ENCODE data around the gene NPEPPS.
"Not testable (repeated sequence)": the region's sequence is repeated elsewhere in the genome, so short reads cannot be mapped to it uniquely, and the experiment has no call there.

NPEPPS gene

DNA sequence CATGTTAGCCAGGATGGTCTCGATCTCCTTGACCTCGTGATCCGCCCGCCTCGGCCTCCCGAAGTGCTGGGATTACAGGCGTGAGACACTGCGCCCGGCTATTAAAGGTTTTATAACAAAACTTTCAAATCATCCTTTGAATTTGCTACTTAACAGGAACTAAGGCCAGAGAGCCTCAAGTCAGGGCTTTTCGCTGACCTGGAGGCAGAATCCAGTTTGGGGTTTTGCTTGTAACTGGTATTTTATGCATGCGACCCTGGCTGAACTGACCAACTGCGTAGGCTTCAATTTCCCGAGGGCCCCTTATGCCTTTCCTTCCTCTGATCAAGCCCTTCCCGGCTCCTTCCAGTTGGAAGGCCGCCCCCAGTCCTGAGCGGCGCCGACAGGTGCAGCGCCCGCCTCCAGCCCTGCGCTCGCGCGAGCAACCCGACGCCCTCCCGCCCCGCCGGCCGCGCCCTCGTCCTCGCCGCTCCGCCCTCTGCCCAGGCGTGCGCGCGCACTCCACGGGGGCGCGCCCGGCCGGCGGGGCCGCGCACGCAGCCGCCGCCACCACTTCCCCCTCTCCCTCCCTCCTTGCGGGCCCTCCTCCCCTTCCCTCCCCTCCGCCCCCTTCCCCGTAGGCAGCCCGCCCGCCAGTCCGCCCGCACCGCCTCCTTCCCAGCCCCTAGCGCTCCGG lies at the start of gene NPEPPS:
TSS of gene NPEPPS (plus strand) at position 552 of the 676 bp plus-strand sequence. CDS start 193 bp downstream, outside the sequence.
- peak; percentile 81 for DNase-seq

- DNase-seq: peak; percentile 38
Observed at GRCh38 chr17:47491841-47492212, 39.1 kb upstream of the NPEPPS start.

- not testable (repeated sequence) for DNase-seq
Observed at GRCh38 chr17:47499074-47499473, 31.8 kb upstream of the NPEPPS start.

GRCh38 chr17:47499494-47499893 lies 31.4 kb upstream of the NPEPPS start:
- DNase-seq: not testable (repeated sequence)

DNA sequence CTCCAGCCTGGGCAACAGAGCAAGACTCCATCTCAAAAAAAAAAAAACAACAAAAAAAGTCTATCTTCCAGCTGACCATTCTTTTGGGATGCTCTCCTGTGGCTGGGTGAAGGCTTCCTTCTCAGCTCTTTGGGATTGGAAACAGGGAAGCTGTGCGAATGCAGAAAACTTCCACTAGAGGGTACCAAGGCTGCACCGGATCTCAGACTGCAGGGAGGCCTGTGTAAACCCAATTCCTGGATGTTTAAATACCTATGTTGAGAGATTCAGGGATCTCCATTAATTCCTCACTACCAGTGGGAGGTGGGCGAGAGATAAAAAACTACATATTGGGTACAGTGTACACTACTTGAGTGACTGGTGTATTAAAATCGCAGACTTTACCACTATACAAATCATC lies 30.3 kb upstream of the NPEPPS start:
- DNase-seq: peak; percentile 23

GRCh38 chr17:47502122-47502731 lies 28.7 kb upstream of the NPEPPS start:
- peak; percentile 36 for DNase-seq

- DNase-seq: not testable (repeated sequence)
Observed at GRCh38 chr17:47502776-47503455, 28.0 kb upstream of the NPEPPS start.

DNA sequence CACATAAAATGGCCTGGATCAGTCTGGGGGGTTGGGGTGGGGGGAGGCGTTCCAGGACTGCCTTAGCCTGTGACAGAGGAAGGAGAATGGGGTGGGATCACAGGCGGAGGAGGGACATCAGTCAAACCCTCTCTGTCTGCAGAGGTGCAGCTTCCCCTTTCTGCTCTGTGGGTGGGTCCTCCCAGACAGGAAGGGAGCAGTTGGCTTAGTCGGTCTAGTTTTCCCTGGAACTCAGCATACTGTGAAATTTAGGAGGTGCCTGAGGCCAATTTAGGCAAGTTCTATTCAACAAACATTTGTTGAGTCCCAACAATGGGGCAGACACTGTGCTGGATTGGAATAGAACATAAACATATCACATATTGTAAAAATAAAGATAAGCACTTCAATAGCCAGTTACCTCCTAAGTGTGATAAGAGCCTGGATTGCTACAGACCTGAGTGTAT lies 19.2 kb upstream of the NPEPPS start:
- DNase-seq: peak; percentile 35

- not testable (repeated sequence) for DNase-seq
Observed at GRCh38 chr17:47513301-47513700, 17.6 kb upstream of the NPEPPS start.

- not testable (repeated sequence) for DNase-seq
Observed at GRCh38 chr17:47518880-47519279, 12.0 kb upstream of the NPEPPS start.

DNA sequence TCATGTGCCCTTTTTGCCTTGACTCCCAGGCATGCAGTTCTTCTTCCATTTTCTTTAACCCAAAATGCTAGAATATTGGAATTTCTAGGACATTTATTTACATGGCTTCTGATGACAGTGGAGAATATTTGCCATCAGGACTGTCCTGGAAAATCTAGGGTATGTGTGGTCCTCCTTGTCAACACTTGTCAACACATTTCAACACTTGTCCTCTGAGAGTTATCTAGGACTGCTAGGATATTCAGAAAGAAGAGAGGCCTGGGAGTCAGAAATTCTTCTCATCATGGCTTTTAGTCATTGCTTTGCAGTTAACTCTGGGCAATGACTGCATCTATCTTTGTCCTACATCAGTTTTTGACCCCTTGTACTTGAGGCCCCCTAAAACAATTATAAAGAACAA lies 11.5 kb upstream of the NPEPPS start:
- DNase-seq: not testable (repeated sequence)

- DNase-seq: not testable (repeated sequence)
Observed at GRCh38 chr17:47520279-47520678, 10.6 kb upstream of the NPEPPS start.

GRCh38 chr17:47521434-47521833 lies 9.5 kb upstream of the NPEPPS start:
- not testable (repeated sequence) for DNase-seq

DNA sequence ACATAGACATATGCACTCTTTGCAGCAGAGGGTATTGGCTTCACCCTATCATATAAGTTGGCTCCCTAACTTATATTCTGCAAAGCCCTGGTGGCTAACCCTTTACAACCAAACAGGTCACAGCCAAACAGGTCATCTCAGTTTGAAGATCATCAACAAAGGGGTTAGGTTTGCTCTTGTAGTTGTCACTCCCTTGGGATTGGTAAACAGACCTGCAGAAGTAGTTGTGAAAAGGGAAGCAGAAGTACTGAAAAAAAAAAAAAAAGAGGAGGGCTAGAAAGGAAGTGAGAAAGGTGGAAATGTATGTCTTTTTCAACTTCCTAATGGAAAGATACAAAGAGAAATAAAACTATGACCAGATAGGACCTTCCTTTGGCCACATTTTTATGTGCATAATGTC lies 8.6 kb upstream of the NPEPPS start:
- DNase-seq: not testable (repeated sequence)

DNA sequence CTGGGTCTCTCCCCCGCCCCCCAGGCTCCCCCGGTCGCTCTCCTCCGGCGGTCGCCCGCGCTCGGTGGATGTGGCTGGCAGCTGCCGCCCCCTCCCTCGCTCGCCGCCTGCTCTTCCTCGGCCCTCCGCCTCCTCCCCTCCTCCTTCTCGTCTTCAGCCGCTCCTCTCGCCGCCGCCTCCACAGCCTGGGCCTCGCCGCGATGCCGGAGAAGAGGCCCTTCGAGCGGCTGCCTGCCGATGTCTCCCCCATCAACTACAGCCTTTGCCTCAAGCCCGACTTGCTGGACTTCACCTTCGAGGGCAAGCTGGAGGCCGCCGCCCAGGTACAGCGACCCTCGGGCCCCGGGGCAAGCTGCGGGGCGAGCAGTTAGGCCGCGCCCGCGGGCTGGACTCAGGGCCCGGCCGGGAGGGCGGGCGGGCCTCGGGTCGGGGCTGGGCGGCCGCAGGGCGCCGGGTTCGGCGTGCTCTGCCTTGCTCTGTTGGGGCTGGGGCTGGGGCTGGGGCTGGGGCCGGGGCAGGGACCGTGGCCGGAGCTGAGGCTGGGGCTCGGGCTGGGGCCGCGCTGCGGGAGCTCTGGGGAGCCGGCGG lies 419 bp downstream of the NPEPPS start:
- not testable (repeated sequence) for DNase-seq

DNA sequence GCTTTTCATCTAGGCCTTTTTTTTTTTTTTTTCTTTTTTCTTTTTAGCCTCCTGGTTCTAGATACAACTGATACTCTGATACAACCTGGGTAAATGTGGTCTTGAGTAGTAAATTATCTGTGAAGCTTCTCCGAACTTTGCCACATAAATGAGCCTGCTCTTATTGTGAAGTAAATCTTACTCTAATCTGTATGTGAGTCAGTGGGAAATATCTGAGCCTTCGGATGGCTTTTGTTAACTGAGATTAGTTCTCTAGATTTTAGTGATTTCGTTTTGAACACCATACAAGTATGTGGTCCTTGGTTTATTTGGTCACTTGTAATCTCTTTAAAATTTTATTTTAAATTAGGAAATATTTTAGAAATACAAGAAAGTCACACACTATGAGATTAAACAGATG lies 8.2 kb downstream of the NPEPPS start:
- DNase-seq: not testable (repeated sequence)

DNA sequence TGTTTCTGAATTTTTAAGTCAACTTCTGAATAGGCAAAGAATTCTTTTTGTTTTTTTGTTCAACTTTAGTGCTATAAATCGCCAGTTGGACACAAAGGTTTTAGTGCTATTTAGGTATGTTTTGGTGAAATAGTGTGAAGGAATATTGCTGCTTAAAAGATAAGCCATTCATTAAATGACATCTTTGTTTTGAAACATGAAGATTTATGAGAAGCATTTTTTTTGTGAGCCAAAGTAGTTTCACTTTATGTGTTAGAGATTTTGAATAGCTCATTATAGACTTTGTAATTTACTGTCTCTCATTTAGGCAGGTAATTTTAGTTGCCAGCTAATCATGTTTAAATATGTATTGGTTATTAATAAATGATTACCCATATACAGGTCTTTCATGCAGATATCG lies 10.8 kb downstream of the NPEPPS start:
- not testable (repeated sequence) for DNase-seq

DNA sequence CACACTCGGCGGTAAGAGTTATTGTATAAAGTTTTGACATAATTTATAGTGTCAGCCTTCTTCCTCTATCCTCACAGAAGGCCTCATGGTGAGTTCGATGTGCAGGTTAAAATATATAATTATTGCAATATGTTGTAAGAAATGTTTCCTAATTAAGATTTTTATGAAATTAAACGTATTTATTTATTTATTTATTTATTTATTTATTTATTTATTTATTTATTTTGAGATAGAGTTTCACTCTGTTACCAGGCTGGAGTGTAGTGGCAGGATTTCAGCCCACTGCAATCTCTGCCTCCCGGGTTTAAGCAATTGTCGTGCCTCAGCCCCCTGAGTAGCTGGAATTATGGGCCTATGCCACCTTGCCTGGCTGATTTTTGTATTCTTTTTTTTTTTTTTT lies 13.4 kb downstream of the NPEPPS start:
- not testable (repeated sequence) for DNase-seq

GRCh38 chr17:47554733-47555132 lies 23.8 kb downstream of the NPEPPS start:
- not testable (repeated sequence) for DNase-seq

DNA sequence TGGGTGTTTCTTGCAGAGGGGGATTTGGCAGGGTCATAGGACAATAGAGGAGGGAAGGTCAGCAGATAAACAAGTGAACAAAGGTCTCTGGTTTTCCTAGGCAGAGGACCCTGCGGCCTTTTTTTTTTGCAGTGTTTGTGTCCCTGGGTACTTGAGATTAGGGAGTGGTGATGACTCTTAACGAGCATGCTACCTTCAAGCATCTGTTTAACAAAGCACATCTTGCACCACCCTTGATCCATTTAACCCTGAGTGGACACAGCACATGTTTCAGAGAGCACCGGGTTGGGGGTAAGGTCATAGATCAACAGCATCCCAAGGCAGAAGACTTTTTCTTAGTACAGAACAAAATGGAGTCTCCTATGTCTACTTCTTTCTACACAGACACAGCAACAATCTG lies 25.2 kb downstream of the NPEPPS start:
- DNase-seq: not testable (repeated sequence)

- DNase-seq: not testable (repeated sequence)
Observed at GRCh38 chr17:47560517-47561043, 29.7 kb downstream of the NPEPPS start.

GRCh38 chr17:47561698-47562405 lies 30.9 kb downstream of the NPEPPS start:
- not testable (repeated sequence) for DNase-seq

GRCh38 chr17:47562406-47562705 lies 31.4 kb downstream of the NPEPPS start:
- not testable (repeated sequence) for DNase-seq

All from hematopoietic multipotent progenitor cell treated with erythropoietin and hydrocortisone succinate and interleukin-3 and kit ligand, for 8 days (in vitro differentiated cells).